NCI-H2029 treated with DMSO at 0.1 percent for 48 hours (cell line): ENCODE data around the gene LGSN.
"Not testable (repeated sequence)": the region's sequence is repeated elsewhere in the genome, so short reads cannot be mapped to it uniquely, and the experiment has no call there.

ENCODE experiments used
- DNase-seq: peaks from one replicate; lab custom pipeline; 2025; lab: John Stamatoyannopoulos, UW

LGSN gene

DNA sequence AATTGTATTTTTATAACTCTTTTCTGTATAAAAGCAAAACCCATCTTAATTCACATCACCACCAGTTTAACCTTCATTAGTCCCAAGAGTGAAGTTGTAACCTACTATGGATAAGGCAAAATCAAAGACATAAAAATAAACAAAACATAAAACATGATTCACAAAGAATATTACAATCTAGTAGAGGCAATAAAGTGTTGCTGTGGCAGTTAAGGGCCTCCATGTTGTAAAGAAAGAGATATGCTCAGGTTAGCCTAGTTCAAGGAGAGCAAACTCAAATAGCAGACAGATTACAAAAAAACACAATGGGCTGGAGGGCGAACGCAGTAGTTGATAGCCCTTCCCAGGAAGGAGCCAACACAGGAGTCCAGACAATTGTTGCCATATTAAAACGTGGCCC, 13.4 kb downstream of the LGSN start:
- no peak for DNase-seq

DNA sequence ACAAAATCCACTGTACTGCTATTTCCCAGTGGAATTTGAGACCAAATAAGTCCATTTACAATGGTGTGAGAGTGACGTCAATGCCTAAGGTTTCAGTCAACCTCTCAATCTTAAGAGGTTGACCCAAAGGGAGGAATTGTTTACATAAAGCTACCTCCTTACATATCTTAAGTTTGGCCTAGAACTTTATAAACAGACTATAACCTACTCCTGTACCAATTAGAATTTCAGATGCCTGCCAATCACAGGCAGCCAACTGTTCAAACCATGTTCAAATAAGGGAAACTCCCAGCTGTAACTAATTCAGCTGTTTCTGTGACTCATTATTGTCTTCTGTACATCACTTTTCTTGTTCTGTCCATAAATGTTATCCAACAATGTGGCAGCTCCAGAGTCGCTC, 14.5 kb downstream of the LGSN start:
- no peak for DNase-seq

DNA sequence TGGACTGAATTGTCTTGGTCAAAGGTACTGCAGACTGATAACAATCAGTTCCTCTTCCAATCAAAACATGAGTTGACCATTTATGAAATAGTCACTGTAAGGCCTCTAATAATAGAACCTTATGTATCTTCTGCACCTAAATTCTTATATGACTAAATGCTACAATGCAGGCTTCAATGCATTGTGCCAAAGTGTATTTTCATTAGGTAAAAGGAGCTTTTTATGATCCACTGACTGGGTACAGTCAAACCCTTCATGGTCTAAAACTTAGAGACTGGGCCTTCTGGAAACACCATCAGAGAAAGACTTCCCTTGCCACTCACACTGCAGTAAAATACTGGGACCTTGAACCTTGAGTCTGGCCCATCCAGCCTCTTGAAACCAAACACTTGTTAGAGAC, 16.3 kb downstream of the LGSN start:
- no peak for DNase-seq

DNA sequence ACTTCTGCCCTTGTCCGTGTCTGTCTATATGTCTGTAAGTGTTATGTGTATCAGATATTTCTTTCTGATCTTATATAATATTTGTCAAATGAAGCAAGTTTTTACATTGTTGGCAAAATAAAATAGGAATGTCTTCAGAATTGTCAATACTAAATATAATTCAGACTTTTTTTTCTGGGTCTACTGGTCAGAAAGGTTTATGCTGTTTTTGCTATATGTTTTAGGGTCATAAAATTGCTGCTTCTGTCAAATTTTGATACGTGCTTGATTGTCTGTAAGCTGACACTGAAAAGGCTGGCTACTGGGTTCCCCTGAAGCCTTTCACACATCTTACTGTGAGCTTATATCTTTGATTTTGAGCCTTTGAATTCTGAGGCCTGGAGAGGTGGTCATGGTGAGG, 20.1 kb downstream of the LGSN start:
- DNase-seq = no peak

DNA sequence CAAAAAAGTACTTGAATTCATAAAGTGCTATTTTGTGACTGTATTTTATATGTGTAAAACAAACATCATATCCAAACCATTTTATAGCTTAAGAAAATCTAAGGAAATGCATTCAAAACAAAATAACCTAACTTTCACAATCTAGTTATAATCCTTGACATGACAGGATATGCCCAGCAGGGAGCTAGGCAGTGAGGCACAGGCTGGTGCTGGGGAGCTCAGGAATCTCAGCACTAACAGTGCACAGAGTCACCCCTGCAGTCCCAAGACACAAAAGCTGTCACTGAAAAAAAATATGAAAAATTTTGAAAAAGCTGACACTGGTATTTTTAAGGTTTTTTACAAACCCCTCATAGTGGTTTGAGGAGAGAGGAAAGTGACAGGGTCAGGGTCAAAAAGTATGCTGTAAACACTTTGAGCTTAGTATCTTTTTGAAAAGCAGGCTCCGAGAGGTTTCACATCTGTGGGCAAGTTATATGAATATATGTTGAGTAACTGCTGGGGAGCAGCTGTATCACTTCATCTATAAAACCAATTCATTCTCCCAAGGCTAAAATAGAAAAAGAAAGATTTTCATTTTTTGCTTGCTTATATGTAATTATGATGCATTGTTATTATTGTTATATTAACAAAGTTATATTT, 24.1 kb downstream of the LGSN start:
- no peak for DNase-seq

DNA sequence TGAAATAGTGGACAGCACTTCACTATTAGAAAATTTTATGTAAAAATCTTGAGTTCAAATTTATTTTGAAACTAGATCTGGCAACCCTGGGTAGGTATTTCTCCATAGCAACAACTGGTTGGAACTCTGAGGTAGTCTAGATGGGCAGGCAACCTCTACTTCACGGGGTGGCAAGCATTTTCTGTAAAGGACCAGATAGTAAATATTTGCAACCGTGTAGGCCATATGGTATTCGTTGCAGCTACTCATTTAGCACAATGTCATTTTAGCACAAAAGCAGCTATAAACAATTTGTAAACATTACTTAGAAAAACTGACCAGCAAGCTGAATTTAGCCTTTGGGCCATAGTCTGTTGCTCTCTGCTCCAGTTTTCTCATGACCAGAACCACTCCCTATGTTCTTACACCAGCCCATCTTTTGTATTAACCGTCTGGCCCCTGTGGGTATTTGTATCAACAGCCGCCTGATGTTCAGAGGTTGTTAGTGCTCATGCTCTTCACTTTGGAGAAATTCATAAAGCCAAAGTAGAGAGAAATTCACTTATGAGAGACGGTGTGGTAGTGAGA, 29.2 kb downstream of the LGSN start:
- DNase-seq = no peak

DNA sequence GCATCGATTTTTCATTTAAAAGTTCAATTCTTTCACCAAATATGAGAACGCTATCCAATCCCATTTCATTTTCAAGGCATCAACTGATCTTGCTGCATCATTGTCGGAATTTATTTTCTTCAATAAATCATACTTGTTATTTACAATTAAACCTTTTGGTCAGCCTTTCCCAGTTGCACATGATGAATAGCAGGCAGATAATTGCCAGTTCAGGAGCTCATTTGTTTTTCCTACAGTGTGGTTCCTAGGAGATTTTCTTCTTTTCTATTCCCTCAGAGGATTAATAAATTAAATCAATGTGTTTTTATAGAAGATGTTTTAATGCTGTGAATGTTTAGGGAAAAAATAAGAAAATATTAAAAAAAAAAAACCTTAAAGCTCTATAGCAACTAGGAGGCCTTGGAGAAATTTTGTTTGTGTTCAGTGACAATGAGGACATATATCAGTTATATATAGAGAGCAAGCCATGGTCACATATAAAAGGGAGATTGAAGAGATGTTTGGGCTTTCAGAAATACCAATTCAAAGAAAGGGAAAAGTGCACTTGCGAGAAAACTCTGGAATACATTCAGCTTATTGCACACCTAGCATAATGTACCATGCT, 30.4 kb downstream of the LGSN start:
- no peak for DNase-seq

DNA sequence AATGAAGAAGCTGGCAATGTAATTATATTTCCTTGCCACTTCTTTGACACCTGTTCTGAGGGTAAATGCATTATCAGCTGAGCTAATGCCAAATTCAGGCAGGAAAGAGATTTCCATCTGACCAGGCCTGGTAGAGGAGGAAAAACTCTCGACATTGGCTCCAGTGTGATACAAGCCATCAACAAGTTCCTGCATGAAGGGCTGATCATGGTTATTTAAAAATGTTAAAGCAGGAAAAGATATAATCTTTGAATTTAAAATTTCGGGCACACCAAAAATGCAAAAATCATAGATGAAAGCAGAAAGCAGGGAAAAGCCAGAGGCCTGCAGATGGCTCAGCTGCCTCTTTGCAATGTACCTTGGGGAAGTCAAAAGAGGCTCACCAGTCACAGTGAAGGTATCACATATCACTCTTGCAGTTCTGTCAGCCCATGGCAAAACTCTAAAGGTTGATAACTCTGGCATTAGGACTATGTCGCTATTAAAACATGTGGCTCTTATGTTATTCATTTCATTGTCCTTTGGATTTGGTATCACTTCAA, 39.1 kb downstream of the LGSN start:
- no peak for DNase-seq

DNA sequence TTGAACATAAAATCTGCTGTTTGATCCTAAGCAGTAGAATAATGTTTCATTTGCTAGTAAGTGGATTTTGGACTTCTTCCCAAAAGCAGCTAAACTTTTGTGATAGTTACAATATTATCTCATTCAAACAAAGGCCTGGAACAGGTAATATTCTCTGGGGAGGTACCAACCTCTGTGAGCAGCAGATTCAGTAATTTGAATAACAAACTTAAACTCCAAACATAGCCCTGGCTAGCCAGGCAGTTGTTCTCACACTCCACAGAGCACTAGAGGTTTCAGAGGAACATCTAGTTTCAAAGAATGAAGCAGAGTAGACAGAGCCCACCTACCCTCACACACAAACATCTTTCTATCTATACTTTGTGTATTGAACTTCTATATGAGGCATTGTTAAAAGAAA, 40.9 kb downstream of the LGSN start:
- DNase-seq = no peak

DNA sequence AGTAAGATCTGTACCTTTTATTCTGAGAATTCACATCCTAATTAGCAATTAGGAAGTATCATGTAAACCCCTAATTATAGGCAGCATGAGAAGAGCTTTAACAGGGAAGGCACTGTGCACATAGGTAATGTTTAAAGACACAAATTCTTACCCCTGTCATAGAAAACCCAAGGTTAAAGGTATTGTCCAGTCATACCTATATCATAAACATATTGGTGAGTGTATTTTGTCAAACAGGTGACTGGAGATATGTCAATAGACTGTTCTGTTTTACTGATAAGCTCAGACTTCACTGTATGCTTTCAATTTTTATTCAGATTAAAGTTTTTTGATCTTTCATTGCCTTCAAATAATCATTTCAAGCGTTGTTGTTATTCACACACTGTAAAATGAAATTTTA, 43.8 kb downstream of the LGSN start:
- DNase-seq = no peak

DNA sequence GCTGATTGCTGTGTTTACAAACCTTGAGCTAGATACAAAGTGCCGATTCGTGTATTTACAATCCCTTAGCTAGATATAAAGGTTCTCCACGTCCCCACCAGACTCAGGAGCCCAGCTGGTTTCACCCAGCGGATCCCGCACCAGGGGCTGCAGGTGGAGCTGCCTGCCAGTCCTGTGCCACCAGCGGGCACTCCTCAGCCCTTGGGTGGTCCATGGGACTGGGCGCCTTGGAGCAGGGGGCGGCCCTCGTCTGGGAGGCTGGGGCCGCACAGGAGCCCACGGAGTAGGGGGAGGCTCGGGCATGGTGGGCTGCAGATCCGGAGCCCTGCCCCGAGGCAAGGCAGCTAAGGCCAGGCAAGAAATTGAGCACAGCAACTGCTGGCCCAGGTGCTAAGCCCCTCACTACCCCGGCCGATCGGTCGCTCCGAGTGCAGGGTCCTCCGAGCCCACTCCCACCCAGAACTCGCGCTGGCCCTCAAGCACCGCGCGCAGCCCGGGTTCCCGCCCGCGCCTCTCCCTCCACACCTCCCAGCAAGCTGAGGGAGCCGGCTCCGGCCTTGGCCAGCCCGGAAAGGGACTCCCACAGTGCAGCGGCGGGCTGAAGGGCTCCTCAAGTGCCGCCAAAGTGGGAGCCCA, 44.9 kb downstream of the LGSN start:
- DNase-seq = not testable (repeated sequence)

DNA sequence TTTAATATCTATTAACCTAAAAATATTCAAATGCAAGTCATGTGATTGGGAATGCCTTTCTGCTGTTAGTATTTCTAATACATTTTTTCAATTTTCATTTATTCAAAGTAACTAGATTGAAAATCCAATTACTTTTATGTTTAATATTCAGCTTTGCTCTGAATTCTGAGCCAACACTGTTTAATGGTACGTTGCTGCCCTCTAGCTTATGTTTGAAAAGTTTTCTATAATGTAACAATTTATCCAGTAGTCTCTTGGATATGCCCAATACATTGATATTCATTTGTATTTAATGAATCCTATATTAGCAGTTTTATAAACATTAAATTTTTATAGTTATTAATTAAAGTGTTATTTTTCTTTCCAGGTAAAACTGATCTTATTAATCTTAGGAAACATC, 47.4 kb downstream of the LGSN start:
- no peak for DNase-seq

DNA sequence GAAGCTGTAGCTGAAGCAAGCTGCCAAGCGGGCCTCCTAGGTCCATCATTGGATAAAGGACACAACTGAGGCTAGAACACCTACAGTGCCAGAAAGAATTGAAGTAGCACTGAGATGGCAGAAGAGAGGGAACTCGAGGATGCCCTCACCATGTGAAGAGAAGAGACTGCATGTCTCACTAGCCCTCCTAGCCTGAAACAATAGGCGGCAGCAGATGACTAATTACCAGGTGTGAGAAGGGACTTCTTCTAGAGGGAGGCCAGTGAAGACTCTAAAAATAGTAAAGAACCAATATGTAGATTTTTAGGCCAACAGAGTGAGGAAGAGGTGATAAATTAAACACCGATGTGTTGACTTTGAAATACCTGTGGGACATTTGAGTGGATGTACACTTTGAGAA, 50.3 kb downstream of the LGSN start:
- no peak for DNase-seq

DNA sequence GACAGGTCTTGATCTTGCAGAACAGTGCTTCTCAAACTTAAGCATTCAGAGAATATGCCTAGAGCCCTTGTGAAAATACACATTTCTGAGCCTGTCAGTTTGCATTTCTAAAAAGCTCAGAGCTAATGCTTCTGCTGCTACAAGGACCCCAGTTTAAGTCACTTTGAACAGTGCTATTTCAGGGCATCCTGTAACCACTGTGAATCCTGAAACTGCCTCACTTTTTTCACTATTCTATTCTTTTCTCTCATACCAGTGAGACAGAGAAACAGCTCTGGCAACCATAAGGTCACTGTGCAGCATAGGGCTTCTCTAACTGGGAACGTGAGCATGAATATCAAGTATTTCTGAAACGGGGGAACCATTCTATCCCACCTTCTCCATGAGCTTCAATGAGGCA, 51.2 kb downstream of the LGSN start:
- no peak for DNase-seq

DNA sequence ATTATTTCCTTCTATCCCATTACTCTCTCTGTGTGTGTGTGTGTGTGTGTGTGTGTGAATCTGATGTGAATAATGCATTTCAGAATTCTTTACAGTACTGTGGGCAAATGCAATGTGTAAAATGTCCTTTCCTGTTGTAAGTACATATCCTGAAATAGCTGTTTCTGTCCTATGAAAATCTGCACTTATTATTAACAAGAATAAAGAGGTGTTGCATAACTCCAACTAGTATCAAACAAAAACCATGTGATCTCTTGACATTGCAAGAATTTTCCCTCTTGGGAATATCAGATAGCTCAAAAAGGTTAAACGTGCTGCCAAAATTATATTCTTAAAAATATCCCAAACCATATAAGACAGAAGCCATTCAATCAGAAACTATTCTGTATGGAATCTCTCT, 52.0 kb downstream of the LGSN start:
- DNase-seq = no peak

DNA sequence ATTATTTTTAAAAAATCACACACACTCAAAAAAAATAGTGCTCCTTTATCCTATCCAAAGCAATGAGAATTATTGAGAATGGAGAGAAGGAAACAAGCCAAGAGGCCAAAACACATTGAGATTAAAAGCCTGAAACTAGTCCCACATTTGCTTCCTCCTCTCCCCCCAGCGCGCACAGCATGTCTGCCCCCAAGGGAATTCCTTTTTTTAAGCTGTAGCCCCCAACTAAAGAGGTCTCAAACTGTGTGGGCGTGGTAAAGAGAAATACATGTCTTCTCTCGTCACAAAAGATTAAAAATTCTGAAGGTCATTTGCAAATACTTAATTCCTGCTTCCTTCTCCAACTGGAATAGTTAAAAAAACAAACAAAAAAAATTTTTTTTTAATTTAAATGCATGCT, 52.7 kb downstream of the LGSN start:
- no peak for DNase-seq

DNA sequence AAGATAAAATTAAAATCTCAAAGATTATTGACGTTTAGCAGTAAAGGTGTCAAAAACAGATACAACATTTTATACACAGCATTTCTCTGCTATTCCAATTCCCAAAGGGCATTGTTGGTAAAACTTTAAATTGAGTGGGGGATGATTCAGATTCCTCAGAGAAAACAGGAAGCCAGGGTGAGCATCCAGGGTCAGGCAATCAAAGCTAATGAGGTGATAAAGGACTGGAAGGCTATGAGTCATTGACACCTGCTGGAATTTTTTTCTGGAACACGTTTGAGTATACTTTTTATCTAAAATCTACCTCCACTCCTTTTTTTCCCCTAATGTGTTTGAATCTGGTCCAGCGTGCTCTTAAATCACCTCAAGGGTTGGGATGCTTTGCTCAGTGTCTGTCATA, 56.3 kb downstream of the LGSN start:
- DNase-seq = no peak

DNA sequence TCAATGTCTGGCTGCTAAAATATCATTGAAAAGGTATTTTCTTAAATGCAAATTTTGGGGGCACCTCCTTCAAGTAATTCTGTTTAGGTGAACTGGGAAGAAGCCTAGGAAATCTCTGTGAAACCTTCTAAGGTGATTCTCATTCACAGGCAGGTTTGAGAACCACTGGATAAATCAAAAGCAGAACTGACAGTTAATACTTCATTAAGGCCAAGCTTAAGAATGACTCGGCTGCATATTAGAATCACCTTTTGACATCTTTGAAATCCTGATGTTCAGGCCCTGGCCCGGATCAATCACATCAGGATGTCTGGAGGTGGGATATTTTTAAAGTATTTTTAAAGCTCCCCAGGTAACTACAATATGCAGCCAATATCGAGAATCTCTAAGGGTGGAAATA, 58.0 kb downstream of the LGSN start:
- no peak for DNase-seq

DNA sequence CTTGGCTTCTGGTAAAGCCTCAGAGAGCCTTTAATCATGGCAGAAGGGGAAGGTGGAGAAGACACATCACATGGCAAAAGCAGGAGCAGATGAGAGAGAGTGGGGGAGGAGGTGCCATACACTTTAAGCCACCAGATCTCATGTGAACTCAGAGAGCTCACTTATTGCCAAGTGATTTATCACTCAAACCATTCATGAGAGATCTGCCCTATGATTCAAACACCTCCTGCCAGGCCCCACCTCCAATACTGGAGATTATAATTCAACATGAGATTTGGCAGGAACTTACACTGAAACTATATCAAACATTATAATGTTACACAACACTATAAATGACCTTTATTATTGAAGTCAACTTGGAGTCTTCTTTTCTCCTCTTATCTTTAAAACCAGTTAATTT, 60.6 kb downstream of the LGSN start:
- no peak for DNase-seq

DNA sequence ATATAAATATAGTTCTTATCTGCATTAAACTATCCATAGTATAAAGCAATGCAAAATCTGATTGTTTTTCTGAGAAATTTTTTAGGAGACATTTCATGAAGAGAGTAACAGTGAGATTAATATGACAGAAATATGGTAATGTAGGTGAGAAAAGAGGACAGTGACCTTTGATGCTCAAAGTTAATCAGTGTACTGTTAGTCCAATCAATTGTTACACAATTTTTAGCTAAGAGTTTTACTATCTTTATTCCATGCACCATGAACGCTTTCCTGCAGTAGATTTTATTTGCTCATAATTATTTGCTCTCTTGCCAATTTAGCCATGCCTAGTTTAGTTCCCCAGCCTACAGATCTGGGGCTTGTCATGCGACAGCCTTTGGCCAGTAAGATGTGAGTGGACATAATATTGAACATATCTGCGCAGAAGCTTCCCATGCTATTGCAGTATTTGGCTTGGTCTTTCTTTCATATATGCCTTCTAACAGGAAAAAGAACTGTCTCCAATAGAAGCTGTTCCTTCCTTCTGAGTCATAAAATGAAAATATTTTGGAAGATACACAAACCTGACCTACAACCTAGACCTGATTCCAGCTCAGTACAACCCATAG, 69.8 kb downstream of the LGSN start:
- no peak for DNase-seq

DNA sequence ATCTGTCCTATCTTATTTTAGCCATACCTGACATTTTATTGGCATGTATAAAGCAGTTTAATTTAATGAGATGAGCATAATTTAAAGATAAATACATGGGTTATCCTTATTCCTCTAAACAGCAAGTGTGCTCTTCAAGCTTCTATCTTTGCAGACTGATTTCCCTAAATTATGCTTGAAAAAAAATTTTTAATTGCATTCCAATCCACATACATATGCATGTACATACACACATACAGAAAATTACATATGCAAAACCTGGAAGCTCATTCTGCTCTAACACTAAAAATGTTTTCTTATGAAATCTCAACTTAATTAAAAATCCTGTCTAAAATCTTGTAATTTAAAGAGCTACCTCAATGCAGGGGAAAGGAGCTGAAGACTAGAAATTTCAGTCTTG, 73.2 kb downstream of the LGSN start:
- DNase-seq = no peak

DNA sequence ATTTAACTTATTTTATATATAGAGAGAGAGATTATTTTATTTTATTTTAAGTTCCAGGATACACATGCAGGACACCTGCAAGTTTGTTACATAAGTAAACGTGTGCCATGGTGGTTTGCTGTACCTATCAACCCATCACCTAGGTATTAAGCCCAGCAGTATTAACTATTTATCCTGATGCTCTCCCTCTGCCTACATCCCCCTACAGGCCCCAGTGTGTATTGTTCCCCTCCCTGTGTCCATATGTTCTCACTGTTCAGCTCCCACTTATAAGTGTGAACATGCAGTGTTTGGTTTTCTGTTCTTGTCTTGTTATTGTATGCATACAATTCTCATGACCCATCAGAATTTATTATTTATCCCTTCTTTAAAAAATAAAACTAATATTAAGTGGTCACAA, 73.9 kb downstream of the LGSN start:
- no peak for DNase-seq

DNA sequence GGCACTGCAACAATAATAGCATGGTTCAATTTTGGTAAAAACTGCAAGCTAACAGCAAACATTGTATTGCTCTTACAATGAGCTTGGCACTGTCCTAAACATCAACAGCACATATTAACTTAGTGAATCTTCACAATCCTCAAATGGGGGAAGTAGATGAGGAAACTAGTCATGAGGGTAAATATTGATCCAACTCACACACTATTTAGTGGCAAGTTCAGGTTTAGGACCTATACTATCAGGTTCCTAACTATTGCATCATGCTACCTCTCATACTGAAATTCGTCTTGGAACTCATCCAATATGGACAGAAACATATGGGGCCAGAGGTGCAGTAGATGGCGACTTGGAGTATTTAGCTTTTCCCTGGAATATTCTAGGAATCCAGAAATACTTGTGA, 74.4 kb downstream of the LGSN start:
- DNase-seq = no peak
